GM12892 (cell line): Measurements from ENCODE around the gene FANCG.

ENCODE experiments used
- POLR2A ChIP-seq: IDR thresholded peaks from 2 replicates; pipeline ENCODE4 v1.6.1; 2011; ENCODE audit warnings: low read depth, low read length, control low read depth
- POLR2AphosphoS5 ChIP-seq: IDR thresholded peaks from 2 replicates; pipeline ENCODE4 v1.6.1; 2011; ENCODE audit warnings: low read depth, low read length, control low read depth
- TAF1 ChIP-seq: IDR thresholded peaks from 2 replicates; pipeline ENCODE4 v1.6.1; 2011; ENCODE audit warnings: low read depth, mild to moderate bottlenecking, control low read depth, low read length, borderline replicate concordance

DNA sequence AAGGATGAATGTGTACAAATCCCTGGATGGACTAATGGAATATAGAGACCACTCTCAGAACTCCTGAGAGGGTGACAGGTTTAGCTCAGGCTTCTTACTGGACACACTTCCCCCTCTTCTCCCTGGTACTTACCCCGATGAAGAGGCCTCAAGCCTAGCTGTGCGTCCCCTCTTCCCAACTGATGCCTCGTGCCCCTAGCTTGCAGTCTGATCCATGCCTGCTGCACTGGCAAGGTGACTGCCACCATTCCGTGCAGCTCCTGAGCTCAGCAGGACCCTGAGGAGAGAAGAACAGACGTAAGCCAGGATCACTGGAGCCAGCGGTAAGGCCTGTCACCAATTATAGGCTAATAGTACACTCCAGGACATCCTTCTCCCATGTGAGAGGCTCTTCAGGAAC, 28.7 kb upstream of the FANCG start:
- TF ChIP-seq POLR2AphosphoS5: no peak
- TF ChIP-seq TAF1: no peak
- TF ChIP-seq POLR2A: no peak
